Panc1 (cell line): Measurements from ENCODE around the gene DCC.

Experiments
- CTCF ChIP-seq: fragments of 450-650 bp; IDR thresholded peaks from 2 replicates; pipeline ENCODE4 v1.5.1; 2017; ENCODE audit warnings: mild to moderate bottlenecking
- POLR2AphosphoS5 ChIP-seq: IDR thresholded peaks from 2 replicates; pipeline ENCODE4 v1.6.1; 2012; ENCODE audit warnings: mild to moderate bottlenecking, low read depth, low read length, moderate library complexity
- SIN3A ChIP-seq: IDR thresholded peaks from 2 replicates; pipeline ENCODE4 v1.6.1; 2012; ENCODE audit warnings: low read depth, mild to moderate bottlenecking, low read length, moderate library complexity, borderline replicate concordance; ENCODE audit not compliant: insufficient read depth

- TF ChIP-seq CTCF (no peak), POLR2AphosphoS5 (no peak), SIN3A (no peak)
Observed at GRCh38 chr18:52723550-52723970, 383.6 kb downstream of the DCC start.
